HG02642 (cell line): ENCODE measurements around the gene CYTH4.

Source experiments
- ATAC-seq: cut with Tn5 transposase; IDR thresholded peaks from one replicate; pipeline ENCODE4 v1.9.1; 2021; ENCODE audit warnings: mild to moderate bottlenecking; ENCODE audit not compliant: unreplicated experiment, poor library complexity

CYTH4 gene

DNA sequence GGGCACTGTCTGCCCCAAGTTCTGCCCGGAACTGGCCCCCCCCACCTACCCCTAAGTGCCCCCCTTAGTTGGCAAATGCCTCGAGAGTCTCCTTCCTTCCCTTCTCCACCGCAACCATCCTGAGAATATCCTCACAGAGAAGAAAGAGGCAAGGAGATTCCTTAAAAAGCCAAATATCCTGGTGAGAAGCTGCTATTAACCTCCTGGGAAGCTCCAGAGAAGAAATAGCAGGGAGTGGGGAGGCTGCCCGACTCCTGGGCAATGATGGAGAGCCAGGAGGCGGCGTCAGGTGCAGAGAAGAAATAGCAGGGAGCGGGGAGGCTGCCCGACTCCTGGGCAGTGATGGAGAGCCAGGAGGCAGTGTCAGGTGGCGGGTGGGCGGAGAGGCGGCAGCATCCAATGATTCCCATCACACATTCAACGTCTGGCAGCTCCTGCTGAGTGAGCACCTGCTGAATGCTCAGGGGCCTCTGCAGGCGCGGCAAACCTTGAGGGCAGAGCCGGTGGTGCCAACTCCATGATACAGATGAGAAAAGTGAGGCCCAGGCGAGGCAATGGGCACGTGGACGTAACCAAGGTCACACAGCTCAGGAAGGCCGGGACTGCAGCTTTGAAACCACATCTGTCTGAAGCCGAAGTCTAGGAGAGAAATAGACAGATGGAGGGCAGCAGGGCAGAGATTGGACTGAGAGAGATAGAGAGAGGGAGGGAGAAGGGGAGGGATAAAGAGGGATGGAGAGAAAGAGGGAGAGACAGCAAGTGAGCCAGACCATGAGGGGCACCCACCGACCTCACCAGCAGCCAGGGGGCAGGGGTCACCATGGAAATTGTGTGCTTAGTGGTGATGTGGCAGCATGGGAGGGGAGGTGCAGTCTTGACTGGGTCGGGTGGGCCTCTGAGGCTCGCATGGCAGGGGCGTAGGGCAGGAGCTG lies 58.3 kb downstream of the CYTH4 start:
- ATAC-seq: no peak

DNA sequence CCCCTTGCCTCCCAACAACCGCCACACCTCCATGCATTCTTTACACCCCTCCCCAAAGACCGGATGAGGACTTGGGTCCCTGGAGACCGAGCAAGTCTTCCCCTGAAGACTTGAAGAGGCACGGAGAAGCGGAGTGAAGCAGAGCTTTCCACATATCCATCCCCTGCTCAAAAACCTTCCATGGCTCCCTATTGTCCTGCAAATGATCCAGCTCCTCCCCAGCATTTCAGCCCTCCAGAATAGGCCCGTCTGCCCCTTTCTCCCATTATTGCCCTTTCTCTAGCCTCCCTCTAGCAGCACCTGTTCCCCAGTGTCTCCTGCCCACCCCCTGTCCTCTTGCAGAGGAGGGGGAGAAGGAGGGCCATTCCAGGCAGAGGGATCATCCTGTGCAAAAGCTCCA lies 59.8 kb downstream of the CYTH4 start:
- no peak for ATAC-seq

DNA sequence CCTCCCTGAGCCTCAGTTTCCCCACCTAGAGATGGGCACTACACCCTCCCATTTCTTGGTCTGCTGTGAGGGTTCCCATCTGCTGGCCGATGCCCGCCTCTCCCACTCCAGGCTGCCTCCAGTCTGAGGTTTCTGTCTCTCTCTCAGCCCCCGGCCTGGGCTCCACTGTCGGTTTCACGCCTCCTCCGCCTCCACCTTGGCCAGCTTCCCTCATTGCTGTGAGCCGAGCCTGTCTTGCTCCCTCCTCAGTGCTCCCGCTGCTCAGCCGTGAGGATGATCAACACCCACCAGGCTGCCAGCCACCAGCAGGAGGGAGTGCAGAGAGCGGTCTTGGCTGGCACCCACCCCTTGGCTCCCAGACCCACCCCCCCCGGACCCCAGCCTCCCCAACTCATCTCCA lies 61.0 kb downstream of the CYTH4 start:
- ATAC-seq: no peak

DNA sequence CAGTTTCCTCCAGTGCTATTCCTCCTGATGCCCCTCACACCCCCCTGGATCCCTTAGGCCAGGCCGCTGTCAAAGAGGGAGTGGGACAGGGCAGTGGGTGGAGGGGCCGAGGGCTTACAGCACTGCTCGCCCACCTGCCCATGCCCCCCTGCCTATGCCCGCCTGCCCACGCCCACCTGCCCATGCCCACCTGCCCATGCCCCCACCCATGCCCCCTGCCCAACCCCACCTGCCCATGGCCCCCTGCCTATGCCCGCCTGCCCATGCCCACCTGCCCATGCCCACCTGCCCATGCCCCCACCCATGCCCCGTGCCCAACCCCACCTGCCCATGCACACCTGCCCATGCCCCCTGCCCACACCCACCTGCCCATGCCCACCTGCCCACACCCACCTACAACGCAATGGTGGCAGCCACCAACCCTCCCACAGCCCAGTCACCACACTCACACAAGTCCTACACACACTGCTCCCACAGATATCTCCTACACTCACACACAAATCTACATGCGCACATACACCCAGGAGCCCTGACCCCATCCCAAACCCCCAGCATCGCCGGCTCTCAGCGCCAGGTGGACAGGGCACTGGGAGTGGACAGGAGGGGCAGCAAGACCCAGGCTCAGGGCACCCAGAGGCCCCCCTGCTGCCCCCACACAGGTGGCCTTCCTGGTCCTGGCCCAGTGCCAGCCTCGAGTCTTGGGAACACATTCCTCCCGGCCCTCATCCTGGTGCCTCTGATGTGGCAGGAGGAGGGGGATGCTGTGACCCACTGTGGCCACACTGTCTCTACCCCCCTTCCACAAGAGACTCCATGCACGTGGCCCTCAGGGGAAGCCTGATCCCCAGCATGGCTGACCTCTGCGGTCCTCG lies 61.8 kb downstream of the CYTH4 start:
- no peak for ATAC-seq

DNA sequence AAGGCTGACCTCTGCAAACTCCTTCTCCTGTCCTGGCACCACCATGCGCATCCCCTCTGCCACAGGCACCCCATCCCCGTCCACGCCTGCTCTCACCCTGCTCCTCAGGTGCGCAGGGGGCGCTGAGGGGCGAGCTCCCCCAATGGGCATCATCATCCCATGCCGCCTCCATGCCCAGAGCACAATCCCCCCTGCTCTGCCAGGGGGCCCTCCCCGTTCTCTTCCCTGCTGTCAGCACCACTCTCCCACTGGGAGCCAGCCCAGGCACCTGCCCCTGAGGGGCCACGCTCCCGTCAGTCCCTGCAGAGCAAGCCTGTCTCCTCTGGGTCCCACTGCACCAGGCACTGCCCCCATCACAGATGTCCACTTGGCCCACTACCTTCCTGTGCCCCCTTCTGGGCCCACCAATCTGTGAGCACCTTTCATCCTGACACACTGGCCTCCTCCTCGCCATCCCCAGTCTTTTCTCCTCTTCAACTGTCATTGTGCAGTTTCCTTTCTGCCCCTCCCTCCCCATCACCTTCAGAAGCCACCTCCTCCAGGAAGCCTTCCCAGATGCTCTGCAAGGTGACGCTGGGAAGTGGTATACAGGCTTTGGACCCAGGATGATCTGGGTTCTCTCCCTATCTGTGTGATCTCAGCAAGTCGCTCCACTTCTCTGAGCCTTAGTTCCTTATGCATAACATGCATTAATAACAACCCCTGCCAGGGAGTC lies 62.6 kb downstream of the CYTH4 start:
- ATAC-seq: no peak

DNA sequence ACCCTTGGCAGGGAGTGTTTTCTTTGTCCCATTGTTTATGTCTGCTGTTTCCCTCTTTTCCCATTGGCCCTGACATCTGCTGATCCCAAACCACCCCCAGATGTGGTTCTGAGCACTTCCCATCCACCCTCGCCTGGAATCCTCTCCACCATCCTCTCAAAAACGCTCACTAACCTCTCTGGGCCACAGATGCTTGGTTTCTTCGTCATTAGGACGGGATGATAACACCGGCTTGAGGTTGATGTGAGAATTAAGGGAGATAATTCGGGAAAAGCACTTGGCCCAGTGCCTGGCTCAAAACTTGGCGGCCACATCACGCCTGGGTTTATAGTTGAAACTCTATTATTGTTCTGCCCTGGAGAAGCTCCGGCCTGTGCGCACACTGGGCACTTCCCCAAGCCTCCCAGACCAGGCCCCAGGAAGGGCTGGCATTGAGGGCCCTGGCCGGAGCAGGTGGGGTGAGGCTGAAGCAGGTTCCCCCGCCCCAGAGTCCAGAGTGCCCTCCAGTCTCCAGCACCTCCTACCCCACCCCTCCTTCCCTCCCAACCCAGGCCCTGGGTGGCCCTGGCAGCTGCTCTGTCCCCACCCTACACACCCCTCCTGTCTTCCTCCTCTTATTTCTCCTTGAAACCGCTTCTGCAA lies 63.7 kb downstream of the CYTH4 start:
- no peak for ATAC-seq

DNA sequence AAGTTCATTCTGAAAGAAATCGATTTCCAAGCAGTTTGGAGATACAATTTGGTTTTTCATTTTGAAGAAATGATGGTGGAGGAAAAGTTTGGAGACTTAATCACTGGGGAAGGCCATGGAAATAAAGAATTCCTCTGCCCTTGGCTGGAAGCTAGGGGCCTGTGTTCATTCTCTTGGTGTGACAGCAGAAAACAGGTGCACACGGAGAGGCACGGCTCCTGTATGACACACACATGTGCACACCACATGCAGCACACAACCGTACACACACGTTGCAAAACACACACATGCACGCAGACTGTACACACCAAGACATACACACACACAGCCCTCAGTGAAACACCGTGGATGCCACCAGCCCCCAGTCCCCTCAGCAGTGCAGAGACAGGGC lies 64.2 kb downstream of the CYTH4 start:
- ATAC-seq: no peak

DNA sequence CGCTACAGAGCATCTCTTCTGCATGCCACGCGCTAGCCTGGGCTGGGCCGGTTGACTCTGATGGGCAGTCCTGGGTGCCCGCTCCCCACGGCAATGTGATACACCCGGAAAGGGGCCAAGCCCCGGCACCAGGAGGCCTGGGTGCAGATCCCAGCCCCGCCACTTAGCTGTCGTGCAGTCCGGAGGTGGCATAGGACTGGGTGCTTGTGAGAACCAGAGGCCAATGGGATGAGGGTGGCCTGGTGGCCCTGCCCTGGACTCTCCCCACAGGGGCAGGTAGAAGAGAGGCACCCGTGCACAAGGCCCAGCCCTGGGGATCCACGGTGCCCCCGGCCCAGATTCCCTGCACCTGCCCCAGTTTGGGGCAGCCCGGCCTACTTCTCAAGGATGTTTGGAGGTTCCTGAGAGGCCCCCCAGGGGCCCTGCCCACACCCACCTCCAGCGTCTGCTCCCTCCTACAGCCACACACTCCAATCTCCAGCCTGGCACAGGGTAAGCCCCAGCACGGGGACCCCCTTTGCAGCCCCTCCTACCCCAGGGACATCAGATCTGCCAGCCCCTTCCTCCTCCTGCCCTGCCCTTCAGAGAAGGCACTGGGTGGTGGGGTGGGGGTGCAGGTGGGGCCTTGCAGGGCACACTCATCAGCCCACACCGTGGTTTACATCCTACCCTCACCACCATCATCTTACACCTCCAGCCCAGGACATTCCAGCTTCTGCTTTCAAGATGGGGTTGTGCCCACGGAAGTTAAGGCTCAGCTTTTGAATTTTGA lies 66.9 kb downstream of the CYTH4 start:
- no peak for ATAC-seq

DNA sequence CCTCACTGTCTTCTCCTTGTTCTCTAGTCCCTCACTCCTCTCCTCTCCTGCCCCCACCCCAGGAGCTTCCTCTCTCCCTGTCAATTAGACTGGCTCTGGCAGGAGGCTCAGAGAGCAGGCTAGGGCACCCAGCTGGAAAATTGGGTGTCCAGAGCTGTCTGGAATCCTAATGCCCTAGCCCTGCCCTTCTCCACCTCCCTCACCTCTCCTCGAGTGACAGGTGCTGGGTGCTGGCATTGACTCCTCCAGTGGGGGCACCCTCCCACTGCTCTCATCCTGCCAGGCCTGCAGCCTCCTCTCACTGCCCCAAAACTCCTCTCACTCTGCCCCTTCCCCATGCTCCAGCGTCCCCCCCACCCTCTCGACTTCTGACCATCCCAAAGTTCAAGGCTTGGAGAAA lies 68.9 kb downstream of the CYTH4 start:
- no peak for ATAC-seq

DNA sequence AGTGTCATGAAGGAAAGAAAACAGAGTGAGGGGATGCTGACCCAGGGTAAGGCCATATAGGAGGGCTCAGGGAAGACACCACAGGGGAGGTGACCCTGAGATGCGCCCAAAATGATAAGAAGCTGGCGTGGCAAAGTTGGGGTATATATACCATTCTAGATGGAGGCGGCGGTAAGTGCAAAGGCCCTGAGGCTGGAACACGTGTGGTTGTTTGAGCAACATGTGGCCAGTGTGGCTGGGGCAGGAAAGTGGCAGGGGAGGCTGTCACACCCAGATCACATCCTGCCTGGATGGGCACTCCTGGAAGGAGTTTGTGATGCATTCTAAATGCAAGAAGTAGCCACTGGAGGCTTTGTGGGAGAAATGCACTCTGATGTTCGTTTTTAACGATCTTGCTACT lies 70.2 kb downstream of the CYTH4 start:
- no peak for ATAC-seq

DNA sequence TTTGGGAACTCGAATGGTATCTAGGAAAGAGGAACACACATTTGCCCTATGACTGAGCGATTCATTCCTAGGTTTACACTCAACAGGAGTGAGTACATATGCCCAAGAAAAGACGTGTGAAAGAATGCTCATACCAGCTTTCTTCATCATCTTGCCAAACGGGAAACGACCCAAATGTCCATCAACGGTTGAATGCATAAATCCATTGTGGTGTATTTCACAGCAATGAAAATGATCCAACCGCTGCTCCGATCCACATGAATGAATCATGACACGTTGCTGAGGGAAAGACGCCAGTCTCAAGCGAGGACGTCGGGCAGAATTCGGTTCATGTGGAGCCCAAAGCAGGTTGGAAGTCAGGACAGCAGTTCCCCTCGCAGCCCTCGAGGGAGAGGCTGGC lies 71.5 kb downstream of the CYTH4 start:
- ATAC-seq: no peak

DNA sequence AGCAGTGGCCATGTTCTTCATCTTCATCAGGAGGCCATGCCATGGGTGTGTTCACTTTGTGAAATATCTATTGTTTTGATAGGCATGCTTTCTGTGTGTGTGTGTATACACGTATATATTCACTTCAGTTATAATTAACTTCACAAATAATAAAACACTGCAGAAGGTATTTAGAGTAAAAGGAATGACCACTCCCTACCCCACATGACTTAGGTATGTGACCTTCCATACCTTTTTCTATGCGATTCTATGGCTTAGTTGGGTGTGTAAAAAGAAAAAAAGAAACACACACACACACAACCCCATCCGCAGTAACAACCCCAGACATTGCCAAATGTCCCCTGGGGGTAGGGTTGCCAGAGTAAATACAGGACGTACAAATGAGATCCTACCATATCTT lies 72.0 kb downstream of the CYTH4 start:
- ATAC-seq: no peak

DNA sequence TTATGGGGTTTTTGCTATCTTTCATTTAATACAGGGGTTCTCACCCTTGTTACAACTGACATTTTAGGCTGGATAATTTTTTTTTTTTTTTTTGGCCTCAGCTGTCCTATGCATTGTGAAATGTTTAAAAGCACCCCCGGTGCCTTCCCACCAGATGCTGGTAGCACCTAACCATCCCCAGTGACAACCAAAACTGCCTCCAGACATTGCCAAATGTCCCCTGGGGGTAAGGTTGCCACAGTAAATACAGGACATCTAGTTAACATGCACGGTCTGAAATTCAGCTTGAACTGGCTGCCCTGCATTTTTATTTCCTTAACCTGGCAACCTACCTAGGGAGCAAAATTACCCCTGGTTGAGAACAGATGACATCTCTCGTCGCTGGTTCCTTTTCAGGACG lies 72.4 kb downstream of the CYTH4 start:
- no peak for ATAC-seq

DNA sequence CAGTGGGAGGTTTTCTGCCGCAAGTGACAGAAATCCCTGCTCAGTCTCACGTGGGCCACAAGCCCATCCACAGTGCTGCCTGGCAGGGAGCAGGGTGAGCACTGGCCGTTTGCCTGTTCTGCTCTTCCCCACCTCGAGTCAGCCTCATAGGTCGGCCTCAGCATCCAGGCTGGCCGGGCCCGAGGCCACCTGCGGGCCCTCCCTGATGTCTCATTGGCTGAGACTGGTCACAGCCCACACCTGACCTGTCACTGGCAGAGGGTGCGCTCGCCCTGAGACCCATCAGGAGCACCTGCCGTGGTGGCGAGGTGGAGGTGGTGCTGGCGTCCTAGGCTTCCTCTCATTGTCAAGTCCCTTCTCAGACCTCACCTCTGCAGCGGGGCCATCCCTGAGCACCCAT lies 72.9 kb downstream of the CYTH4 start:
- no peak for ATAC-seq

DNA sequence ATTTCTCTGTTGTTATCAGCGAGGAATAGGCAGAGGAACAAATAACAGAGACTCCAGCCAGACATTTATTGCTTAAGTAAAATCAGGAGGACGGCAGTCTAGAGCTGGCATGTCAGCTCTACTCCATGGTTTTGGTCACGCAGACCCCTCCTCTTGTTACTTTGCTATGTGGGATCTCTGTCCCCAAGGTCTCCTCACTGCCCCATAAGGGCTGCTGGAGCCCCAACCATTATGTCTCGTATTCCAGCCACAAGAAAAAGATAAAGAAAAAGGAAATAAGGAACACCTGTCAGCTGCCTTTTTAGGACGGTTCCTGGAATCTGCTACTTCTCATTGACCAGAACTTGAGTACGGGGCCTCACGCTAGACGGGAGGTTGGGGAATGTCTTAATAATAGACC lies 74.6 kb downstream of the CYTH4 start:
- ATAC-seq: no peak

DNA sequence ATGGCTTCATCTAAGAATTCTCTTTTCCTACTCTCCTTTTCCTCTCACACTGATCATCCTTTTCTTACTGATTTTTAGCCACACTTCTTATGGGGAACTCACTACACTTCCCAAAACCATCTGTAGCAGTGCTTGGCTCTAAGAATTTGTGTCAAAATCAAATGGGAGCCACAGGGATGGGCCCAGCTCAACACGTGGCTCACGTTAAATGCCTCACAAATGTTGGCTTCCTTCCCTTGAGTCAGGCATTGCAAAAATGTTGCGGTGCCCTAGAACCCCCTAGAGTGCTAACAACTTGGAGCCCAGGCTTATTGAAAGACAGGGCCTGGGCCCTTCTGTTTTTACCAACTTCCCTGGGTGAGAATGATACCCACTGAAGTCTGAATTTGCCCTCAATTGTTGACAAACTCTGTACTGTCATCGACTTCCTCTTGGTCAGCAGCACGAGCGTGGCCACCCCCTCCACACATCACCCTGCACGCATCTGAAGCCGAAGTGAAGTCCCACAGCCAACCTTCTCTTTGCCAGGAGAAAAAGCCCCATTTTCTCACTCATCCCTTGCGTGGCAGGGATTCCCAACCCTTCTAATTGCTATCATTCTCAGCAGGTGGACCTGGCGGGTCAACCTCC lies 75.3 kb downstream of the CYTH4 start:
- ATAC-seq: no peak

DNA sequence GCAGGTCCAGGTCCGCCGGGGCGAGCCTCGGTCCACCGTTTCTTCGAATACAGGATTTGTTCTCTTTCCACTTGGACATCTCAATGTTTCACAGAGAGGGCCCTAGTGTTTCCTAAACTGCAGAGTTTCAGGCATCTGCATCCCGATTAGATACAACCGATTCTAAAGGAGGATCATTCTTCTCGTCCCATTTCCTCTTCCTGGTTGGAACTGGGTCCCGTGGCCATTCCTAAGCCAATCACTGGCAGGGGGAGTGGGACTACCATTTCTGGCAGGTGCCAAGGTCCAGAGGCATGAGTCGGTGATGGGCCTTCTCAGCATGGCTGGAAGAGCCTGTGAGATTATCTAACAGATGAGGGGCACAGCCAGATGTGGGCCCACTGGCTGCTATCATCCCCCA lies 76.1 kb downstream of the CYTH4 start:
- no peak for ATAC-seq

DNA sequence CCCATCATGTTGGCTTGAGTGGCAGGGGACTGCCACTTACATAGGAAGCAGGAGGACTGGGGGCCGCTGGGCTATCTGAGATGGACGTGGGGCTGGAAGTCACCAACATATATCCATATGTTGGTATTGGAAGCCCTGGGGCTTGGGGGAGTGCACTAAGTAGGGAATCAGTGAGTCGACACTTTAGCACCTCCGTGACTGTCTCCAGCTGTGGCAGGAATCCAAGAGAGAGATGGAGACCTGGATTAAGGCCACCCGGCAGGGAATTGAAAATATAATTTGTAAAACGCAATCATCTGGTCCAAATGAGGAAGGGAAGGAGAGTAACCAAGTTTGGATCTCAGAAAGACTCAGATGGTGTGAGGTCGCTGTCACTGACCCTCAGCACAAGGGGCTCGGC lies 76.6 kb downstream of the CYTH4 start:
- no peak for ATAC-seq

DNA sequence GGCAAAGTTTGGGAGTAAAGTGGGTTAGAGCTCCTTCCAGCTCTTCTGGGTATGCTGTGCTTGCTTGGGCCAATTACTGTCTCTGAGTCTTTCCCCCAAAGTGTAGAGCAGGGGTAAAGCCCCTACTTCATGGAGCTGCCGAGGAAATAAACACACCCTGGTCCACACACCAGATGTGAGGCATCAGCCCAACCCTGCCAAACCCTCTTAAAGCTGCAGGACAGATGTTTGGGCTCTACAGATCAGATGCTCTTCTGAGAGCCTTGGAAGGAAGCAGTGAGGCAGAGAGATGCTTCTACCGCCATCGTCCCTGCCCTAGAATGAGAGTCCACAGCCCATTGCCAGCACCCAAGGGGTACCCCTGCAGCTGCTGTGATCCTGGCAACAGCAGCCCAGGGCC lies 80.3 kb downstream of the CYTH4 start:
- ATAC-seq: no peak
